ENCODE results near the gene SMPD2.

GRCh38 chr6:109453156-109453555, 12.6 kb downstream of the SMPD2 start:
- TF ChIP-seq EZH2 (IDR thresholded peaks at IDR 0.05; ENCODE audit: borderline replicate concordance, low read depth, low read length, severe bottlenecking) (no peak), CTCF (IDR thresholded peaks at IDR 0.05; ENCODE audit: extremely low read depth in 1 of 2, insufficient read depth in 1 of 2, low read depth in 1 of 2, low read length in 2 of 2) (no peak), POLR2A (IDR thresholded peaks at IDR 0.05; ENCODE audit: low read depth, low read length) (no peak), JUN (IDR thresholded peaks at IDR 0.05; ENCODE audit: borderline replicate concordance, insufficient read depth, insufficient read length, low read depth) (no peak), MAX (IDR thresholded peaks at IDR 0.05; ENCODE audit: insufficient read depth, insufficient read length) (no peak)

Measured in endothelial cell of umbilical vein (primary cell).